GM10248 (cell line): ENCODE results near the gene SPEM2.
A peak's percentile ranks its signal among the peaks of the same experiment; 100 is the strongest.

Experiments used
- CTCF ChIA-PET: fragments of 300-600 bp; sonication (Branson Sonifier 250); formaldehyde crosslinking; extraction: SDS; loops from one replicate; lab custom pipeline; 2021; ENCODE audit warnings: antibody characterized with exemption; lab: Yijun Ruan, JAX
- POLR2A ChIA-PET: fragments of 350-650 bp; sonication (Branson Sonifier 250); formaldehyde crosslinking; extraction: SDS; loops from one replicate; lab custom pipeline; 2020; ENCODE audit warnings: antibody characterized with exemption; lab: Yijun Ruan, JAX
- DNase-seq: peaks from one replicate; pipeline ENCODE4 v3.0.0; 2012; ENCODE audit errors: extremely low spot score
- CTCF ChIP-seq: IDR thresholded peaks from 2 replicates; pipeline ENCODE4 v1.5.1; 2012; ENCODE audit warnings: mild to moderate bottlenecking, low read depth; ENCODE audit errors: extremely low read depth, missing control alignments, control extremely low read depth

Gene SPEM2

GRCh38 chr17:7432296-7432695 lies 6.9 kb downstream of the SPEM2 start:
- CTCF ChIA-PET, result interaction anchor here (0.8 to 1.5 kb wide), 4 partner anchors 12 to 151 kb away, joined by 3 to 5 read pairs (median 3); partner anchors contain the start of genes SENP3, SLC2A4 and SPEM1
- DNase-seq, result no peak
- POLR2A ChIA-PET, result interaction anchor here (0.5 to 0.6 kb wide), 2 partner anchors 9 to 41 kb away, joined by 3 read pairs; no protein-coding TSS in a partner anchor
- TF ChIP-seq CTCF, result no peak

GRCh38 chr17:7435676-7436555 lies 10.5 kb downstream of the SPEM2 start:
- peak; percentile 54 for DNase-seq
- POLR2A ChIA-PET, result interaction anchor here (0.5 to 1.8 kb wide), 4 partner anchors 32 to 110 kb away, joined by 3 to 12 read pairs (median 6); partner anchors contain the start of genes POLR2A and TMEM256

GRCh38 chr17:7436556-7437368 lies 11.3 kb downstream of the SPEM2 start:
- TF ChIP-seq CTCF, result peak; percentile 92
- ChIA-PET CTCF (interaction anchor here (0.8 to 5.3 kb wide), 20 partner anchors 9 to 152 kb away, joined by 3 to 43 read pairs (median 4); partner anchors contain the start of genes CHRNB1, POLR2A, SENP3 and SPEM2), POLR2A (interaction anchor here (1.2 to 1.8 kb wide), 2 partner anchors 33 to 47 kb away, joined by 6 to 12 read pairs; partner anchors contain the start of genes POLR2A and TMEM256)
- peak; percentile 71 for DNase-seq

More at GRCh38 chr17:7435676-7436555, 10.5 kb downstream of the SPEM2 start:
- peak; percentile 17 for TF ChIP-seq CTCF
- CTCF ChIA-PET, result interaction anchor here (0.8 to 5.3 kb wide), 19 partner anchors 10 to 251 kb away, joined by 3 to 43 read pairs (median 4); partner anchors contain the start of genes CHRNB1, POLR2A, SENP3 and SPEM2

- CTCF ChIA-PET, result interaction anchor here (0.9 to 5.3 kb wide), 17 partner anchors 8 to 152 kb away, joined by 3 to 43 read pairs (median 4); partner anchors contain the start of genes CHRNB1, POLR2A, SENP3 and SPEM2
- POLR2A ChIA-PET, result interaction anchor here (1.1 kb wide), 1 partner anchor 47 kb away, joined by 8 read pairs; the partner anchor contains the start of gene POLR2A
- DNase-seq, result no peak
- TF ChIP-seq CTCF, result no peak
Measured at GRCh38 chr17:7437369-7437863, 12.0 kb downstream of the SPEM2 start.

GRCh38 chr17:7437950-7438614 lies 12.7 kb downstream of the SPEM2 start:
- POLR2A ChIA-PET, result interaction anchor here (0.6 to 1.2 kb wide), 3 partner anchors 46 to 136 kb away, joined by 3 to 8 read pairs (median 3); partner anchors contain the start of gene POLR2A
- TF ChIP-seq CTCF, result no peak
- CTCF ChIA-PET, result interaction anchor here (0.6 to 5.3 kb wide), 5 partner anchors 15 to 122 kb away, joined by 3 to 43 read pairs (median 27); partner anchors contain the start of genes SENP3, TMEM95 and TNFSF13
- peak; percentile 52 for DNase-seq
